Tibial nerve (tissue), 4 donors: ENCODE data around the gene DECR2.

Experiments used
- EP300 ChIP-seq, 2 donors: sonication (generic); formaldehyde crosslinking; IDR thresholded peaks; one replicate each; pipeline ENCODE4 v1.6.1; 2017; ENCODE audit warnings: antibody characterized with exemption in 2 of 2, mild to moderate bottlenecking in 1 of 2
- POLR2A ChIP-seq, 2 donors: fragments of 450-650 bp; IDR thresholded peaks; one replicate each; pipeline ENCODE4 v1.6.1; 2017; ENCODE audit warnings: antibody characterized with exemption in 2 of 2, mild to moderate bottlenecking in 2 of 2, moderate library complexity in 2 of 2
- TF ChIP-seq, protein P1 (sequence below), 5 experiments: fragments of 200-600 bp in 3 of 5; fragments of 450-650 bp in 2 of 5; sonication (generic) in 3 of 5; IDR thresholded peaks; one replicate each; pipeline ENCODE4 v1.5.1; 2016 to 2019; ENCODE audit warnings: antibody characterized with exemption in 5 of 5, mild to moderate bottlenecking in 3 of 5, moderate library complexity in 2 of 5

DNA sequence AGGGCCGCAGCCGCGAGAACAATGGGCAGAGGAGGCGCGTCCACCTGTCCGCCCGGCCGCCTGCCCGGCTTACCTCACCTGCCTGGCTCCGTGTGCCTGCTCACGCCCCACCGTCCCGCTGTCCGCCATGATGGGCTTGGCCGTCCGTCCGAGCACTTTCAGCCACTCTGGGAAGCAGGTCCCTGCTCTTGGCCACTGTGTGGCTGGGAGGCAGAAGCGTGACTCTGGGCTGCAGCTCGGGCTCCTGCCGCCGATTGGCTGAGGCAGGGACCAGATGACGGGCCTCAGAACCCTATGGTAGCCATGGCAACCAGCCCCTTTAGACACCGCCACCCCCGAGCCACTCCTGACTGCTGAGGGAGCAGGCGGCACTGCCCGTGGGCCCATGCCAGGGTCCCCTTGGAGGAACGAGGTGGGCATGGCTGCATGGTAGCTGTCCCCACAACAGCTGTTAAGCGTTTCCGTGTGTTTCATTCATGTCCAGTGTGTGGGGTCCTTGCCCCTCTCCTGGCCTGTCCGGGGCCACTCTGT is 40.3 kb upstream of the DECR2 start:
- TF ChIP-seq, protein P1, sequence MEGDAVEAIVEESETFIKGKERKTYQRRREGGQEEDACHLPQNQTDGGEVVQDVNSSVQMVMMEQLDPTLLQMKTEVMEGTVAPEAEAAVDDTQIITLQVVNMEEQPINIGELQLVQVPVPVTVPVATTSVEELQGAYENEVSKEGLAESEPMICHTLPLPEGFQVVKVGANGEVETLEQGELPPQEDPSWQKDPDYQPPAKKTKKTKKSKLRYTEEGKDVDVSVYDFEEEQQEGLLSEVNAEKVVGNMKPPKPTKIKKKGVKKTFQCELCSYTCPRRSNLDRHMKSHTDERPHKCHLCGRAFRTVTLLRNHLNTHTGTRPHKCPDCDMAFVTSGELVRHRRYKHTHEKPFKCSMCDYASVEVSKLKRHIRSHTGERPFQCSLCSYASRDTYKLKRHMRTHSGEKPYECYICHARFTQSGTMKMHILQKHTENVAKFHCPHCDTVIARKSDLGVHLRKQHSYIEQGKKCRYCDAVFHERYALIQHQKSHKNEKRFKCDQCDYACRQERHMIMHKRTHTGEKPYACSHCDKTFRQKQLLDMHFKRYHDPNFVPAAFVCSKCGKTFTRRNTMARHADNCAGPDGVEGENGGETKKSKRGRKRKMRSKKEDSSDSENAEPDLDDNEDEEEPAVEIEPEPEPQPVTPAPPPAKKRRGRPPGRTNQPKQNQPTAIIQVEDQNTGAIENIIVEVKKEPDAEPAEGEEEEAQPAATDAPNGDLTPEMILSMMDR (IDR thresholded peaks at IDR 0.05), result no peak
- TF ChIP-seq EP300 (IDR thresholded peaks at IDR 0.05) (no peak), POLR2A (IDR thresholded peaks at IDR 0.05) (no peak)
